ENCODE data around the gene ERFL. TPM values are rescaled to one million over a fixed set of nuclear protein-coding genes. Genes with fewer than 3 reads are reported as not detected.

Gene ERFL
- total and polyA plus RNA-seq, 2 of the 4 experiments (the other 2 are of a cell fraction), result not detected

DNA sequence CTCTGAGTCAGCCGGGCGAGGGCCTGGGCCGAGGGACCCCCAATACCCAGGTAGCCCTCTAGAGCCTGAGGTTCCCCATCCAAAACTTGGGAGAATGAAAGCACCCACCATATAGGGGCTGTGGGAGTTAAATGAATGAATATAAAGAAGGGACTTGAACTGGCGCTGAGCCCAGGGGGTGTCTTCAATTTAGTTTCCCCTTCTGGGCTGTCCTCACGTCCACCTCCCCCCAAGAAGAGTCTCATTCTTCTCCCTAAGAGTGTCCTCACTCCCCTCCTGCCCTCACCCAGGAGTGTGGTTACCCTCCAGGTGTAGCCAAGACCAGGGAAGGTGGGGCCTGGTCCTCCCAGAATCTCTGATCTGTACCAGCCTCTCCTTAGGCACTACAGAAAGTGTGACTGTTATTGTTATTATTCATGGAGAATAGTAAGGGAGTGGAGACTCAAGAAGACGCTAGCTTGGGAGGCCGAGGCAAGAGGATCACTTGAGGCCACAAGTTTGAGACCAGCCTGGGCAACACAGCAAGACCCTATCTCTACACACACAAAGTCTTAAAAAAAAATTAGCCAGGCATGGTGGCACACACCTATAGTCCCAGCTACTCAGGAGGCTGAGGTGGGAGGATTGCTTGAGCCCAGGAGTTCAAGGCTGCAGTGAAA, 48.5 kb downstream of the ERFL start:
- Histone ChIP-seq H2AK9ac (replicated peaks; ENCODE audit: low read depth, low read length, poor library complexity) (no peak overlapping the region), H3K9me3 (ENCODE audit: control insufficient read depth, insufficient read depth, low read length) (no peaks in the 10 kb centered on the region), H3K18ac (ENCODE audit: low read depth, low read length) (no peak overlapping the region), H2BK20ac (ENCODE audit: low read depth, low read length) (no peak overlapping the region), H3K4me3 (ENCODE audit: insufficient read depth, low read depth, low read length) (no peak overlapping the region), H3K36me3 (ENCODE audit: control insufficient read depth, insufficient read depth, low read length) (no peaks in the 10 kb centered on the region), H4K20me1 (ENCODE audit: insufficient read depth, low read length) (0 out of 2 replicates have a peak, but pooled peaks cover 3% of the 10 kb centered on the region), H2BK5ac (ENCODE audit: low read depth, low read length, poor library complexity, severe bottlenecking) (no peak overlapping the region), H2AFZ (replicated peaks; ENCODE audit: low read length, poor library complexity) (no peak overlapping the region), H3K27me3 (ENCODE audit: control insufficient read depth, insufficient read depth, low read length) (peaks cover 15% of the 10 kb centered on the region; the same call in 1 of the 2 replicates), H4K91ac (ENCODE audit: insufficient read depth, low read depth, low read length) (no peak overlapping the region), H4K5ac (ENCODE audit: low read depth, low read length) (no peak overlapping the region), H3K14ac (replicated peaks; ENCODE audit: low read depth, low read length) (no peak overlapping the region), H2BK15ac (ENCODE audit: low read depth, low read length) (no peak overlapping the region), H3K56ac (ENCODE audit: extremely low read depth, insufficient read depth, low read length) (no peak overlapping the region), H3K23ac (ENCODE audit: low read depth, low read length) (no peak overlapping the region), H4K8ac (ENCODE audit: low read depth in 2 of 2, low read length in 2 of 2) (no peak overlapping the region), H2BK120ac (ENCODE audit: low read depth, low read length) (no peak overlapping the region), H3K4ac (ENCODE audit: low read depth, low read length) (no peak overlapping the region), H3K9me1 (ENCODE audit: insufficient read depth, low read length) (peaks cover 3% of the 10 kb centered on the region; the same call in 1 of the 2 replicates), H3K79me1 (ENCODE audit: low read depth in 1 of 2, low read length in 2 of 2) (peaks cover 12 to 13% of the 10 kb centered on the region in 2 experiments; a peak in 3 of 4 replicates), H3K4me2 (ENCODE audit: low read depth, low read length) (no peak overlapping the region), H3K27ac (ENCODE audit: insufficient read depth, low read length) (no peak overlapping the region), H3K9ac (ENCODE audit: low read depth, low read length) (no peak overlapping the region), H2AK5ac (ENCODE audit: low read depth, low read length) (no peak overlapping the region), H3K4me1 (ENCODE audit: control insufficient read depth, insufficient read depth, low read length) (peaks cover 2% of the 10 kb centered on the region)
- TF ChIP-seq SMC3 (IDR thresholded peaks at IDR 0.05; ENCODE audit: low read depth, low read length), result no peak
- TF ChIP-seq RCOR1 (IDR thresholded peaks at IDR 0.05; ENCODE audit: insufficient replicate concordance, low read length), result no peak
- TF ChIP-seq MAFK (IDR thresholded peaks at IDR 0.05; ENCODE audit: low read depth, low read length), result no peak
- no peak for TF ChIP-seq RFX5 (IDR thresholded peaks at IDR 0.05; ENCODE audit: low read depth, low read length)
- no peak for TF ChIP-seq CHD1 (IDR thresholded peaks at IDR 0.05; ENCODE audit: low read depth, low read length)
- DNase-seq (no peak), ATAC-seq (ENCODE audit: low read depth) (no peak)
- no CpG with 5 or more reads among the region's 7 CpGs for WGBS, 2 experiments (ENCODE audit: extremely low coverage in 2 of 2, insufficient read length in 1 of 2)
- intact Hi-C loops (cut with micrococcal nuclease) (loop anchor here (5.0 to 10.0 kb wide), 2 partner anchors 53 to 155 kb away; no protein-coding TSS in a partner anchor), in situ Hi-C loops (cut with MboI; ENCODE audit: low sequenced_read_pairs) (loop anchor here (5.0 kb wide), 1 partner anchor 68 kb away; no protein-coding TSS in a partner anchor), dilution Hi-C loops (cut with HindIII; ENCODE audit: low sequenced_read_pairs, unreplicated experiment) (no loop called here)
- POLR2A ChIA-PET (ENCODE audit: unreplicated experiment), result no interaction called here
- BruUV-seq (replicated peaks), result no TSS peak
- CTCF ChIA-PET, result no interaction called here

All from IMR-90 (cell line).